WERI-Rb-1 (cell line): Measurements from ENCODE around the gene C1QL1.

Source experiments
- DNase-seq: peaks from one replicate; pipeline ENCODE4 v3.0.0-alpha.2; 2020
- H3K27ac ChIP-seq: fragments of 250-450 bp; sonication (Bioruptor Pico); 2 replicates; pipeline ENCODE4 v1.5.1; 2020; ENCODE audit warnings: mild to moderate bottlenecking, moderate library complexity
- H3K27me3 ChIP-seq: fragments of 250-450 bp; sonication (Bioruptor Pico); 2 replicates; pipeline ENCODE4 v1.5.1; 2021; ENCODE audit warnings: mild to moderate bottlenecking, low read depth, moderate library complexity; ENCODE audit not compliant: insufficient read depth, severe bottlenecking
- H3K36me3 ChIP-seq: fragments of 250-450 bp; sonication (Bioruptor Pico); 2 replicates; pipeline ENCODE4 v1.5.1; 2020; ENCODE audit warnings: mild to moderate bottlenecking, moderate library complexity
- H3K4me3 ChIP-seq: 2 replicates; pipeline ENCODE4 v1.5.1; 2011; ENCODE audit warnings: low read depth, mild to moderate bottlenecking, control low read depth, low read length
- H3K9me3 ChIP-seq: fragments of 250-450 bp; sonication (Bioruptor Pico); 2 replicates; pipeline ENCODE4 v1.5.1; 2021; ENCODE audit warnings: mild to moderate bottlenecking, moderate library complexity; ENCODE audit not compliant: severe bottlenecking
- CTCF ChIP-seq: IDR thresholded peaks from 2 replicates; pipeline ENCODE4 v1.5.1; 2011; ENCODE audit warnings: low read depth, mild to moderate bottlenecking, control low read depth, inconsistent platforms, low read length

Gene C1QL1

GRCh38 chr17:44965481-44966234 is 2.4 kb downstream of the C1QL1 start:
- Histone ChIP-seq H3K27me3 (no peaks in the 10 kb centered on the region), H3K27ac (no peak overlapping the region), H3K9me3 (peaks cover 2% of the 10 kb centered on the region), H3K36me3 (no peaks in the 10 kb centered on the region), H3K4me3 (no peak overlapping the region)
- TF ChIP-seq CTCF: 0 out of 2 replicates have a peak, but pooled peaks have one; percentile 15
- DNase-seq: no peak

GRCh38 chr17:44961921-44962350 is 6.2 kb downstream of the C1QL1 start:
- peak; percentile 77 for TF ChIP-seq CTCF

GRCh38 chr17:44960691-44961090 is 7.4 kb downstream of the C1QL1 start:
- H3K27me3 ChIP-seq: no peaks in the 10 kb centered on the region
- H3K4me3 ChIP-seq: no peak overlapping the region
- H3K9me3 ChIP-seq: peaks cover 2% of the 10 kb centered on the region
- 0 out of 2 replicates have a peak overlapping the region, but pooled peaks have one; percentile 6 for H3K27ac ChIP-seq
- H3K36me3 ChIP-seq: peaks cover 10% of the 10 kb centered on the region
- TF ChIP-seq CTCF: no peak
- DNase-seq: no peak

More at GRCh38 chr17:44961921-44962350, 6.2 kb downstream of the C1QL1 start:
- H3K27me3 ChIP-seq: no peaks in the 10 kb centered on the region
- peak; percentile 61 for DNase-seq
- no peak overlapping the region for H3K27ac ChIP-seq
- H3K36me3 ChIP-seq: peaks cover 10% of the 10 kb centered on the region
- H3K4me3 ChIP-seq: no peak overlapping the region
- H3K9me3 ChIP-seq: peaks cover 2% of the 10 kb centered on the region

- Histone ChIP-seq H3K4me3 (no peak overlapping the region), H3K27me3 (no peaks in the 10 kb centered on the region), H3K36me3 (peaks cover 10% of the 10 kb centered on the region), H3K27ac (no peak overlapping the region), H3K9me3 (no peaks in the 10 kb centered on the region)
- TF ChIP-seq CTCF: no peak
- no peak for DNase-seq
Measured at GRCh38 chr17:44959821-44960531, 8.1 kb downstream of the C1QL1 start.

GRCh38 chr17:44956998-44957981 is 10.8 kb downstream of the C1QL1 start:
- Histone ChIP-seq H3K4me3 (no peak overlapping the region), H3K9me3 (no peaks in the 10 kb centered on the region), H3K36me3 (peaks cover 10% of the 10 kb centered on the region), H3K27ac (peak overlapping the region; percentile 38), H3K27me3 (no peaks in the 10 kb centered on the region)
- DNase-seq: no peak
- TF ChIP-seq CTCF: no peak
